ENCODE measurements around the gene PDE4DIP. TPM values are rescaled to one million over a fixed set of nuclear protein-coding genes. Genes with fewer than 3 reads are reported as not detected.
"Not testable (repeated sequence)": the region's sequence is repeated elsewhere in the genome, so short reads cannot be mapped to it uniquely, and the experiment has no call there.

Gene PDE4DIP
- polyA plus RNA-seq (2012; ENCODE audit: insufficient read length, low read depth): 5.9 TPM

- TF ChIP-seq REST (IDR thresholded peaks at IDR 0.05; ENCODE audit: insufficient read depth in 1 of 2, low read depth in 2 of 2, low read length in 2 of 2); SIN3A (IDR thresholded peaks at IDR 0.05; ENCODE audit: borderline replicate concordance, insufficient read depth, low read length); POLR2AphosphoS5 (IDR thresholded peaks at IDR 0.05; ENCODE audit: low read depth, low read length): not testable (repeated sequence)
Observed at GRCh38 chr1:148844220-148844619, at the start of gene PDE4DIP. PDE4DIP (plus strand) TSS chr1:148844428; CDS start chr1:148844775, 347 bp downstream.
